ENCODE measurements around the gene RBM24. TPM values are rescaled to one million over a fixed set of nuclear protein-coding genes. Genes with fewer than 3 reads are reported as not detected.

Gene RBM24
- total RNA-seq (100 to 1,000 TPM; 135 to 248 (median 222) TPM), polyA plus RNA-seq (100 to 1,000 TPM; 148 to 215 (median 214) TPM)
- long read RNA-seq, donor 1, transcript RBM24-208 (2 exons, 1,222 nt) = minor isoform, 8 of 157 reads
- long read RNA-seq, donor 1, transcript RBM24-202 (4 exons, 2,703 nt) = major isoform, 41 of 157 reads
- long read RNA-seq, donor 1, partial matches to known transcripts = 96 of 157 reads
- long read RNA-seq, donor 1, other reads (novel, unspliced or antisense) = 10 of 157 reads
- long read RNA-seq, donor 2, transcript RBM24-201 (3 exons, 2,394 nt) = minor isoform, 14 of 748 reads
- long read RNA-seq, donor 2, transcript RBM24-208 (2 exons, 1,222 nt) = minor isoform, 7 of 748 reads
- long read RNA-seq, donor 2, transcript RBM24-202 (4 exons, 2,703 nt) = major isoform, 263 of 748 reads
- long read RNA-seq, donor 2, partial matches to known transcripts = 394 of 748 reads
- long read RNA-seq, donor 2, other reads (novel, unspliced or antisense) = 68 of 748 reads

- DNase-seq (peak; percentile 64 to 74), ATAC-seq (peak in 3 of 4 donors; percentile 14 to 25 (median 16))
- Histone ChIP-seq H3K4me1 (peaks cover 13% of the 10 kb centered on the region), H3K36me3 (ENCODE audit: insufficient read depth in 1 of 2, low read depth in 1 of 2) (peaks cover 0 to 44% of the 10 kb centered on the region in 2 donors), H3K4me3 (peak within 1 kb of the TSS; percentile 93), H3K27ac (peak within 1 kb of the TSS; percentile 98), H3K27me3 (ENCODE audit: insufficient read depth in 3 of 3, low read length in 2 of 3) (no peaks in the 10 kb centered on the region), H3K9me3 (no peaks in the 10 kb centered on the region)
- TF ChIP-seq CTCF (IDR thresholded peaks at IDR 0.05) = no peak
- 0 to 1% (median 0%) methylated on average over 28 to 46 of the region's 46 CpGs for WGBS, 3 donors
- intact Hi-C loops (cut with DNase I) = loop anchor here (2.0 to 10.0 kb wide), 3 partner anchors 112 to 194 kb away; partner anchors contain the start of gene CAP2 (in 2 of the 2)
Observed at GRCh38 chr6:17281100-17281496, at the start of gene RBM24. RBM24 (plus strand) TSS chr6:17281361; CDS start chr6:17281582, 221 bp downstream.

GRCh38 chr6:17233531-17233930 lies 47.6 kb upstream of the RBM24 start:
- ATAC-seq = peak in 3 of 4 donors; percentile 43 to 60 (median 56)
- WGBS, 3 donors = 81 to 85% (median 82%) methylated on average over 2 of the region's 2 CpGs

GRCh38 chr6:17237246-17237645 lies 43.9 kb upstream of the RBM24 start:
- Histone ChIP-seq H3K4me3 (no peak overlapping the region), H3K27ac (no peak overlapping the region), H3K36me3 (ENCODE audit: insufficient read depth in 1 of 2, low read depth in 1 of 2) (no peaks in the 10 kb centered on the region), H3K9me3 (no peaks in the 10 kb centered on the region), H3K27me3 (ENCODE audit: insufficient read depth in 3 of 3, low read length in 2 of 3) (no peaks in the 10 kb centered on the region), H3K4me1 (no peaks in the 10 kb centered on the region)
- DNase-seq (no peak), ATAC-seq (peak in 1 of 4 donors; percentile 59)
- no peak for TF ChIP-seq CTCF (IDR thresholded peaks at IDR 0.05)
- intact Hi-C loops (cut with DNase I) = loop anchor here in 1 of 2 donors (10.0 kb wide), 1 partner anchor 1228 kb away; no protein-coding TSS in a partner anchor
- WGBS, 3 donors = 26 to 70% (median 60%) methylated on average over 2 of the region's 2 CpGs

More at GRCh38 chr6:17233531-17233930, 47.6 kb upstream of the RBM24 start:
- no peak for DNase-seq
- no peaks in the 10 kb centered on the region for H3K9me3 ChIP-seq
- no peaks in the 10 kb centered on the region for H3K36me3 ChIP-seq (ENCODE audit: insufficient read depth in 1 of 2, low read depth in 1 of 2)
- no peaks in the 10 kb centered on the region for H3K27me3 ChIP-seq (ENCODE audit: insufficient read depth in 3 of 3, low read length in 2 of 3)
- TF ChIP-seq CTCF (IDR thresholded peaks at IDR 0.05) = no peak
- intact Hi-C loops (cut with DNase I) = loop anchor here in 1 of 2 donors (10.0 kb wide), 1 partner anchor 1231 kb away; no protein-coding TSS in a partner anchor
- H3K27ac ChIP-seq = no peak overlapping the region
- H3K4me1 ChIP-seq = no peaks in the 10 kb centered on the region
- H3K4me3 ChIP-seq = no peak overlapping the region

GRCh38 chr6:17239260-17239659 lies 41.9 kb upstream of the RBM24 start:
- WGBS, 3 donors = 49 to 92% (median 70%) methylated on average over 4 of the region's 4 CpGs
- no peaks in the 10 kb centered on the region for H3K9me3 ChIP-seq
- H3K27me3 ChIP-seq (ENCODE audit: insufficient read depth in 3 of 3, low read length in 2 of 3) = no peaks in the 10 kb centered on the region
- DNase-seq (no peak), ATAC-seq (peak in 2 of 4 donors; percentile 48 to 52)
- H3K27ac ChIP-seq = no peak overlapping the region
- no peaks in the 10 kb centered on the region for H3K36me3 ChIP-seq (ENCODE audit: insufficient read depth in 1 of 2, low read depth in 1 of 2)
- no peaks in the 10 kb centered on the region for H3K4me1 ChIP-seq
- intact Hi-C loops (cut with DNase I) = loop anchor here in 1 of 2 donors (10.0 kb wide), 1 partner anchor 1226 kb away; no protein-coding TSS in a partner anchor
- H3K4me3 ChIP-seq = no peak overlapping the region
- no peak for TF ChIP-seq CTCF (IDR thresholded peaks at IDR 0.05)

All from psoas muscle (tissue), 8 donors.